Breast epithelium (tissue), 4 donors: Measurements from ENCODE around the gene DEPDC4. TPM values are rescaled to one million over a fixed set of nuclear protein-coding genes. Genes with fewer than 3 reads are reported as not detected.

Experiments
- DNase-seq, 2 donors: peaks; one replicate each; pipeline ENCODE4 v3.0.0-alpha.2; 2019; ENCODE audit warnings: low spot score in 2 of 2
- H3K27ac ChIP-seq, 2 donors: fragments of 200-600 bp; sonication (generic) in 1 of 2; one replicate each; pipeline ENCODE4 v1.5.1; 2016 to 2019; ENCODE audit warnings: mild to moderate bottlenecking in 1 of 2
- H3K27me3 ChIP-seq, 2 donors: fragments of 200-600 bp; sonication (generic) in 1 of 2; one replicate each; pipeline versions ENCODE4 v1.5.1 to v1.6.0; 2017 to 2019; ENCODE audit warnings: control low read depth in 1 of 2, mild to moderate bottlenecking in 1 of 2
- H3K36me3 ChIP-seq: fragments of 200-600 bp; one replicate; pipeline ENCODE4 v1.5.1; 2019
- H3K4me1 ChIP-seq, 2 donors: fragments of 200-600 bp; sonication (generic); one replicate each; pipeline ENCODE4 v1.5.1; 2016 to 2019; ENCODE audit warnings: control low read depth in 1 of 2
- H3K4me3 ChIP-seq, 3 donors: fragments of 200-600 bp; sonication (generic); 1 replicate in 2 of 3; 2 replicates in 1 of 3; pipeline ENCODE4 v1.5.1; 2016 to 2019; ENCODE audit warnings: mild to moderate bottlenecking in 3 of 3, moderate library complexity in 2 of 3
- H3K9me3 ChIP-seq, 2 donors: fragments of 200-600 bp; sonication (generic) in 1 of 2; one replicate each; pipeline ENCODE4 v1.5.1; 2016 to 2019; ENCODE audit warnings: control low read depth in 1 of 2
- CTCF ChIP-seq, 3 donors: fragments of 450-650 bp; IDR thresholded peaks; one replicate each; pipeline ENCODE4 v1.5.1; 2016 to 2017; ENCODE audit warnings: antibody characterized with exemption in 3 of 3, mild to moderate bottlenecking in 3 of 3, moderate library complexity in 3 of 3
- POLR2A ChIP-seq: fragments of 450-650 bp; IDR thresholded peaks from one replicate; pipeline ENCODE4 v1.6.1; 2016; ENCODE audit warnings: antibody characterized with exemption, mild to moderate bottlenecking, moderate library complexity
- POLR2AphosphoS5 ChIP-seq, 3 donors: sonication (generic); formaldehyde crosslinking; IDR thresholded peaks; one replicate each; pipeline ENCODE4 v1.6.1; 2017; ENCODE audit warnings: antibody characterized with exemption in 3 of 3
- intact Hi-C: fragments of 100-400 bp; cut with DNase I; formaldehyde crosslinking; loops from one replicate; pipeline ENCODE4 v1.15.1; 2023; ENCODE audit warnings: low total_unique reads
- total RNA-seq, 3 donors: library from RNA; depleted of rRNA; stranded (reverse); fragments of >200 nt; gene quantifications; one replicate each; pipeline ENCODE4 v1.1.0, GENCODE V29; 2016

Gene DEPDC4
- total RNA-seq, 3 donors from 2014 or later, result 1.3 to 2.3 (median 2.0) TPM

GRCh38 chr12:100279607-100280244 is 12.8 kb upstream of the DEPDC4 start:
- H3K4me1 ChIP-seq, result no peaks in the 10 kb centered on the region
- H3K27me3 ChIP-seq, result no peaks in the 10 kb centered on the region
- no peaks in the 10 kb centered on the region for H3K9me3 ChIP-seq
- H3K36me3 ChIP-seq, result no peaks in the 10 kb centered on the region
- intact Hi-C loops, result no loop called here
- no peak overlapping the region for H3K4me3 ChIP-seq
- H3K27ac ChIP-seq, result no peak overlapping the region
- TF ChIP-seq CTCF (IDR thresholded peaks at IDR 0.05), result no peak
- TF ChIP-seq POLR2AphosphoS5 (IDR thresholded peaks at IDR 0.05), result no peak
- TF ChIP-seq POLR2A, result no peak
- no peak for DNase-seq

GRCh38 chr12:100279159-100279558 is 12.3 kb upstream of the DEPDC4 start:
- Histone ChIP-seq H3K4me1 (no peaks in the 10 kb centered on the region), H3K4me3 (no peak overlapping the region), H3K36me3 (no peaks in the 10 kb centered on the region), H3K27me3 (no peaks in the 10 kb centered on the region), H3K9me3 (no peaks in the 10 kb centered on the region), H3K27ac (no peak overlapping the region)
- intact Hi-C loops, result no loop called here
- no peak for TF ChIP-seq POLR2AphosphoS5 (IDR thresholded peaks at IDR 0.05)
- TF ChIP-seq CTCF (IDR thresholded peaks at IDR 0.05), result no peak
- no peak for TF ChIP-seq POLR2A
- no peak for DNase-seq

DNA sequence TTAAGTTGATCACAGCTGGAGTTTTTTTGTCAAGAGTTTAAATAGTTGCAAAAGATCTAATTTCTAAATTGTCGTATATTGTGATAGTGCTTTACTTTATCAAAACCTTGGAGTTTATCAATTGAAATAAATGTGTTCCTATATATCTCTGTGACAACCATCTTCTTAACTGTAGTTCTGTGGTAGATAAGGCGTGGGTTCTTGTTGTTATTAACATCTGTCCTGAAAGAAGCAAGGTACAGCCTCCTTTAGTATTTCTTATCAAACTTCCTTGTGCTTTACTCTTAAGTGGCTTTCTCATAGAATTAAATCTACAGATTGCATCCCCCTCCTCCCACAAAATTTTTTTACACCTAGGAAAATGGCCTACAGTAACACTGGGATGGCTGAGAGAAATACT is 7.4 kb upstream of the DEPDC4 start:
- Histone ChIP-seq H3K4me1 (peaks cover 0 to 1% of the 10 kb centered on the region in 2 donors), H3K9me3 (no peaks in the 10 kb centered on the region), H3K4me3 (no peak overlapping the region), H3K27ac (no peak overlapping the region), H3K27me3 (no peaks in the 10 kb centered on the region), H3K36me3 (no peaks in the 10 kb centered on the region)
- no peak for DNase-seq
- TF ChIP-seq POLR2A (no peak), POLR2AphosphoS5 (IDR thresholded peaks at IDR 0.05) (no peak)
- intact Hi-C loops, result no loop called here

DNA sequence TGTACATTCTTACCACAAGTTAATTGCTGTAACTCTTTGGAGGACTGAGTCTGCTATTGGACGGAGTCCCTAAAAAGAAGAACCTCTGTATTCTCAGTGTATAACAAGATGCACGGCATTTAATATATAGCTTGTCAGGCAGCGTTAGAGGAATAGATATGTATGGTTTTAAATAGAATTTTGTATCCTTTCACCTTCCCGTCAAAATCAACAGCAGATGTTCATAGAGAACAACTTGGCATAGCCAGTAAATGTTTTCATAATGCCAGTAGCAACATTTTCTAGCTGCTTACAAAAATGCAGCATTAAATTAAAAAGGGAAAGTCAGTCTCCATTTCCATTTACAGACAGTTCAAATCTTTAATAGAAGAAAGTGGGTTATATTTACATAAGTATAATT is 6.9 kb upstream of the DEPDC4 start:
- intact Hi-C loops, result no loop called here
- Histone ChIP-seq H3K9me3 (no peaks in the 10 kb centered on the region), H3K36me3 (no peaks in the 10 kb centered on the region), H3K27me3 (no peaks in the 10 kb centered on the region), H3K4me3 (no peak overlapping the region), H3K4me1 (peaks cover 0 to 7% of the 10 kb centered on the region in 2 donors), H3K27ac (no peak overlapping the region)
- DNase-seq, result no peak
- TF ChIP-seq CTCF (IDR thresholded peaks at IDR 0.05) (no peak), POLR2AphosphoS5 (IDR thresholded peaks at IDR 0.05) (no peak), POLR2A (no peak)

DNA sequence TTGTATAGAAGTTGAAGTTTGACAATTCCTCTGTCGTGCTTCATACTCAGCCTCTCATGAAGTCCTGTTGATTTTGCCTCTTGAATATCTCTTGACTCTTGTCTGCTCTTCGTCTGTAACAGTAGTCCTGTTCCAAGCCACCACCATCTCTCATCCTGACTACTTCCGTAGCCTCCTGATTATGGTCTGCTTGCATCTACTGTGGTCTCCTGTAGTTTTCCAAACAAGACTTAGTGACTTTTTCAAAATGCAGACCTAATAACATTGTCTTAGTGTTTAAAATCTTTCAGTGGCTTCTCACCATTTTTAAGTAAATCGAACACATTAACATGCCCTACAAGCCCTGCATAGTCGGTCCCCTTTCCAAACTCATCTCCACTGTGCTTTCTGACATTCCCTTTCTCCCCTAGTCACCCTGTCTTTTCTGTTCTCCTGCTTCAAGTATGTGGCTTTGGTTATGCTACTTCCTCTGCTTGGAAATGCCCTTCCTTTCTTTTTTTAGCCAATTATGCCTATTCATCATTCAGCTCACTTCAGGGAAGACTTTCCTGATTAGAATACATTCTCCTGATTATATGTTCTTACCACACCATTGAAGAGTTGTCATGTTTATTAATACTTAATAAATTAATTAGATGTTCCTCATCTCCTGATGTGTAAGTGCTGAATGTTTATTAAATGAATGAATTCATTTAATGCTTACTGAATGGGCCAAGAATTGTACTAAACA is 2.1 kb upstream of the DEPDC4 start:
- TF ChIP-seq CTCF (IDR thresholded peaks at IDR 0.05), result no peak
- no peak for DNase-seq
- Histone ChIP-seq H3K36me3 (no peaks in the 10 kb centered on the region), H3K4me1 (peaks cover 0 to 14% of the 10 kb centered on the region in 2 donors), H3K27me3 (no peaks in the 10 kb centered on the region), H3K9me3 (no peaks in the 10 kb centered on the region), H3K4me3 (peak overlapping the region in 2 of 3 donors; percentile 93 to 95), H3K27ac (peak overlapping the region; percentile 10 to 99)
- intact Hi-C loops, result no loop called here
